Breast epithelium (tissue), 3 donors: ENCODE results near the gene SYT7.

Experiments
- CTCF ChIP-seq, 3 donors: fragments of 450-650 bp; IDR thresholded peaks; one replicate each; pipeline ENCODE4 v1.5.1; 2016 to 2017; ENCODE audit warnings: antibody characterized with exemption in 3 of 3, mild to moderate bottlenecking in 3 of 3, moderate library complexity in 3 of 3
- POLR2A ChIP-seq: fragments of 450-650 bp; IDR thresholded peaks from one replicate; pipeline ENCODE4 v1.6.1; 2016; ENCODE audit warnings: antibody characterized with exemption, mild to moderate bottlenecking, moderate library complexity

- TF ChIP-seq POLR2A: no peak
- no peak for TF ChIP-seq CTCF (IDR thresholded peaks at IDR 0.05)
Observed at GRCh38 chr11:61571337-61571736, 9.5 kb downstream of the SYT7 start.
